Measurements from ENCODE around the gene HYCC1. TPM values are rescaled to one million over a fixed set of nuclear protein-coding genes. Genes with fewer than 3 reads are reported as not detected.

HYCC1 gene
- total RNA-seq, 1 experiment from 2014 or later = 52.3 TPM

- in situ Hi-C loops (cut with HindIII; ENCODE audit: low pct_unique_long_range_greater_than_20kb, low sequenced_read_pairs) (no loop called here), intact Hi-C loops (cut with micrococcal nuclease; ENCODE audit: unreplicated experiment) (no loop called here)
- no peaks in the 10 kb centered on the region for H3K27me3 ChIP-seq (ENCODE audit: control insufficient read depth, insufficient read depth, low read length)
- ATAC-seq = no peak
- no peaks in the 10 kb centered on the region for H3K9me3 ChIP-seq (ENCODE audit: control insufficient read depth, insufficient read depth, low read depth, low read length)
- H3K36me3 ChIP-seq (ENCODE audit: control insufficient read depth, insufficient read depth, low read length) = no peaks in the 10 kb centered on the region
- no peak overlapping the region for H3K4me3 ChIP-seq (ENCODE audit: low read depth in 2 of 2, low read length in 2 of 2)
- no peaks in the 10 kb centered on the region for H3K4me1 ChIP-seq (ENCODE audit: control insufficient read depth, insufficient read depth, low read length)
- H3K27ac ChIP-seq (ENCODE audit: low read length) = no peak overlapping the region
- no peak for DNase-seq (ENCODE audit: low read depth, low spot score)
- no peak for TF ChIP-seq TCF7L2 (IDR thresholded peaks at IDR 0.05; ENCODE audit: low read depth, low read length)
- TF ChIP-seq CTCF (IDR thresholded peaks at IDR 0.05) = no peak
- no peak for TF ChIP-seq SIN3A (IDR thresholded peaks at IDR 0.05; ENCODE audit: borderline replicate concordance, insufficient read depth, low read depth, low read length)
- no peak for TF ChIP-seq POLR2AphosphoS5 (IDR thresholded peaks at IDR 0.05; ENCODE audit: low read depth, low read length)
- TF ChIP-seq REST (IDR thresholded peaks at IDR 0.05; ENCODE audit: insufficient read depth in 1 of 2, low read depth in 2 of 2, low read length in 1 of 2) = no peak
- BruUV-seq (replicated peaks) = no TSS peak
- CTCF ChIA-PET = no interaction called here
- POLR2A ChIA-PET = interaction anchor here (0.6 kb wide), 1 partner anchor 196 kb away, joined by 7 read pairs; the partner anchor contains the start of gene NUP42
Observed at GRCh38 chr7:22985436-22985835, 28.5 kb downstream of the HYCC1 start.

- Histone ChIP-seq H3K4me1 (ENCODE audit: control insufficient read depth, insufficient read depth, low read length) (no peaks in the 10 kb centered on the region), H3K9me3 (ENCODE audit: control insufficient read depth, insufficient read depth, low read depth, low read length) (no peaks in the 10 kb centered on the region), H3K4me3 (ENCODE audit: low read depth in 2 of 2, low read length in 2 of 2) (no peak overlapping the region), H3K27ac (ENCODE audit: low read length) (no peak overlapping the region), H3K27me3 (ENCODE audit: control insufficient read depth, insufficient read depth, low read length) (no peaks in the 10 kb centered on the region), H3K36me3 (ENCODE audit: control insufficient read depth, insufficient read depth, low read length) (no peaks in the 10 kb centered on the region)
- POLR2A ChIA-PET = interaction anchor here (0.6 kb wide), 1 partner anchor 60 kb away, joined by 5 read pairs; no protein-coding TSS in a partner anchor
- BruUV-seq (replicated peaks) = no TSS peak
- in situ Hi-C loops (cut with HindIII; ENCODE audit: low pct_unique_long_range_greater_than_20kb, low sequenced_read_pairs) = no loop called here
- TF ChIP-seq SIN3A (IDR thresholded peaks at IDR 0.05; ENCODE audit: borderline replicate concordance, insufficient read depth, low read depth, low read length) = no peak
- no peak for TF ChIP-seq CTCF (IDR thresholded peaks at IDR 0.05)
- TF ChIP-seq REST (IDR thresholded peaks at IDR 0.05; ENCODE audit: insufficient read depth in 1 of 2, low read depth in 2 of 2, low read length in 1 of 2) = no peak
- no peak for TF ChIP-seq POLR2AphosphoS5 (IDR thresholded peaks at IDR 0.05; ENCODE audit: low read depth, low read length)
- TF ChIP-seq TCF7L2 (IDR thresholded peaks at IDR 0.05; ENCODE audit: low read depth, low read length) = no peak
- DNase-seq (ENCODE audit: low read depth, low spot score) = no peak
- no peak for ATAC-seq
- intact Hi-C loops (cut with micrococcal nuclease; ENCODE audit: unreplicated experiment) = no loop called here
- CTCF ChIA-PET = no interaction called here
Observed at GRCh38 chr7:22983257-22983855, 30.6 kb downstream of the HYCC1 start.

Measured in Panc1 (cell line).